ENCODE data around the gene CENPB.

- TF ChIP-seq, protein P1, sequence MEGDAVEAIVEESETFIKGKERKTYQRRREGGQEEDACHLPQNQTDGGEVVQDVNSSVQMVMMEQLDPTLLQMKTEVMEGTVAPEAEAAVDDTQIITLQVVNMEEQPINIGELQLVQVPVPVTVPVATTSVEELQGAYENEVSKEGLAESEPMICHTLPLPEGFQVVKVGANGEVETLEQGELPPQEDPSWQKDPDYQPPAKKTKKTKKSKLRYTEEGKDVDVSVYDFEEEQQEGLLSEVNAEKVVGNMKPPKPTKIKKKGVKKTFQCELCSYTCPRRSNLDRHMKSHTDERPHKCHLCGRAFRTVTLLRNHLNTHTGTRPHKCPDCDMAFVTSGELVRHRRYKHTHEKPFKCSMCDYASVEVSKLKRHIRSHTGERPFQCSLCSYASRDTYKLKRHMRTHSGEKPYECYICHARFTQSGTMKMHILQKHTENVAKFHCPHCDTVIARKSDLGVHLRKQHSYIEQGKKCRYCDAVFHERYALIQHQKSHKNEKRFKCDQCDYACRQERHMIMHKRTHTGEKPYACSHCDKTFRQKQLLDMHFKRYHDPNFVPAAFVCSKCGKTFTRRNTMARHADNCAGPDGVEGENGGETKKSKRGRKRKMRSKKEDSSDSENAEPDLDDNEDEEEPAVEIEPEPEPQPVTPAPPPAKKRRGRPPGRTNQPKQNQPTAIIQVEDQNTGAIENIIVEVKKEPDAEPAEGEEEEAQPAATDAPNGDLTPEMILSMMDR (IDR thresholded peaks at IDR 0.05; ENCODE audit: low read depth, low read length, missing input control): no peak
- TF ChIP-seq SP1 (IDR thresholded peaks at IDR 0.05): no peak
- TF ChIP-seq, protein P2, sequence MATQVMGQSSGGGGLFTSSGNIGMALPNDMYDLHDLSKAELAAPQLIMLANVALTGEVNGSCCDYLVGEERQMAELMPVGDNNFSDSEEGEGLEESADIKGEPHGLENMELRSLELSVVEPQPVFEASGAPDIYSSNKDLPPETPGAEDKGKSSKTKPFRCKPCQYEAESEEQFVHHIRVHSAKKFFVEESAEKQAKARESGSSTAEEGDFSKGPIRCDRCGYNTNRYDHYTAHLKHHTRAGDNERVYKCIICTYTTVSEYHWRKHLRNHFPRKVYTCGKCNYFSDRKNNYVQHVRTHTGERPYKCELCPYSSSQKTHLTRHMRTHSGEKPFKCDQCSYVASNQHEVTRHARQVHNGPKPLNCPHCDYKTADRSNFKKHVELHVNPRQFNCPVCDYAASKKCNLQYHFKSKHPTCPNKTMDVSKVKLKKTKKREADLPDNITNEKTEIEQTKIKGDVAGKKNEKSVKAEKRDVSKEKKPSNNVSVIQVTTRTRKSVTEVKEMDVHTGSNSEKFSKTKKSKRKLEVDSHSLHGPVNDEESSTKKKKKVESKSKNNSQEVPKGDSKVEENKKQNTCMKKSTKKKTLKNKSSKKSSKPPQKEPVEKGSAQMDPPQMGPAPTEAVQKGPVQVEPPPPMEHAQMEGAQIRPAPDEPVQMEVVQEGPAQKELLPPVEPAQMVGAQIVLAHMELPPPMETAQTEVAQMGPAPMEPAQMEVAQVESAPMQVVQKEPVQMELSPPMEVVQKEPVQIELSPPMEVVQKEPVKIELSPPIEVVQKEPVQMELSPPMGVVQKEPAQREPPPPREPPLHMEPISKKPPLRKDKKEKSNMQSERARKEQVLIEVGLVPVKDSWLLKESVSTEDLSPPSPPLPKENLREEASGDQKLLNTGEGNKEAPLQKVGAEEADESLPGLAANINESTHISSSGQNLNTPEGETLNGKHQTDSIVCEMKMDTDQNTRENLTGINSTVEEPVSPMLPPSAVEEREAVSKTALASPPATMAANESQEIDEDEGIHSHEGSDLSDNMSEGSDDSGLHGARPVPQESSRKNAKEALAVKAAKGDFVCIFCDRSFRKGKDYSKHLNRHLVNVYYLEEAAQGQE (IDR thresholded peaks at IDR 0.05): no peak
- TF ChIP-seq ZBTB33 (IDR thresholded peaks at IDR 0.05): no peak
- TF ChIP-seq JUND (IDR thresholded peaks at IDR 0.05): no peak
- no peak for TF ChIP-seq YY1 (IDR thresholded peaks at IDR 0.05)
- TF ChIP-seq TAF1 (conservative IDR thresholded peaks at IDR 0.05): no peak
- no peak for TF ChIP-seq RAD21 (IDR thresholded peaks at IDR 0.05)
- TF ChIP-seq EGR1 (IDR thresholded peaks at IDR 0.05; ENCODE audit: low read depth in 2 of 2): no peak
- TF ChIP-seq, protein P3, sequence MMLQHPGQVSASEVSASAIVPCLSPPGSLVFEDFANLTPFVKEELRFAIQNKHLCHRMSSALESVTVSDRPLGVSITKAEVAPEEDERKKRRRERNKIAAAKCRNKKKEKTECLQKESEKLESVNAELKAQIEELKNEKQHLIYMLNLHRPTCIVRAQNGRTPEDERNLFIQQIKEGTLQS (IDR thresholded peaks at IDR 0.05): no peak
- TF ChIP-seq FOXA1 (IDR thresholded peaks at IDR 0.05): no peak
- TF ChIP-seq, protein P4, sequence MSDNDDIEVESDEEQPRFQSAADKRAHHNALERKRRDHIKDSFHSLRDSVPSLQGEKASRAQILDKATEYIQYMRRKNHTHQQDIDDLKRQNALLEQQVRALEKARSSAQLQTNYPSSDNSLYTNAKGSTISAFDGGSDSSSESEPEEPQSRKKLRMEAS (IDR thresholded peaks at IDR 0.05): no peak
Observed at GRCh38 chr20:3828798-3829197, 42.3 kb upstream of the CENPB start.

Measured in liver (tissue), 3 donors.